Measurements from ENCODE around the gene TAGLN3.
A peak's percentile ranks its signal among the peaks of the same experiment; 100 is the strongest.
"Not testable (repeated sequence)": the region's sequence is repeated elsewhere in the genome, so short reads cannot be mapped to it uniquely, and the experiment has no call there.

Gene TAGLN3

DNA sequence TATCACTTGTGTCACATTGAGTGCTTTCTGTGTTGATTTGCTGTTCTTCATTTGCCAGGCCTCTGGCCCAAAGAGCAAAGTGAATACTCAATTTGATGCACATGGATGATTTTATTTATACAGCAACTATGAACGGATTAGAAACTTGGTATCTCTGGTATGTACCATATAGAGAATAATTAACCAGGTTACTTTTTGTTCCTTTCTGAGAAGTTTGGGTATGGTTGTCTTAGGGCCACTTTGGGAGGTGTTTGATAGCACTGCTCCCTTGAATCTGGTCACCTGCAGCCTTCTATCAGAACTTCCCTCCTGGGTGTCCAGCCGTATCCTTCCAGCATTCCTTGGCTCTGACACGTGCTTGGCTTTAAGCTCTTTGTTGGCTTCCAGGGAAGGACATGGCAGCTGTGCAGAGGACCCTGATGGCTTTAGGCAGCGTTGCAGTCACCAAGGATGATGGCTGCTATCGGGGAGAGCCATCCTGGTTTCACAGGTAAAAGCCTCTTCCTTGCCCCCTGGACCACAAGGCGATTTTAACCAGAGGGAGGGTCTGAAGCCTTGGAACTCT lies 12.7 kb downstream of the TAGLN3 start:
- no peak for DNase-seq

DNA sequence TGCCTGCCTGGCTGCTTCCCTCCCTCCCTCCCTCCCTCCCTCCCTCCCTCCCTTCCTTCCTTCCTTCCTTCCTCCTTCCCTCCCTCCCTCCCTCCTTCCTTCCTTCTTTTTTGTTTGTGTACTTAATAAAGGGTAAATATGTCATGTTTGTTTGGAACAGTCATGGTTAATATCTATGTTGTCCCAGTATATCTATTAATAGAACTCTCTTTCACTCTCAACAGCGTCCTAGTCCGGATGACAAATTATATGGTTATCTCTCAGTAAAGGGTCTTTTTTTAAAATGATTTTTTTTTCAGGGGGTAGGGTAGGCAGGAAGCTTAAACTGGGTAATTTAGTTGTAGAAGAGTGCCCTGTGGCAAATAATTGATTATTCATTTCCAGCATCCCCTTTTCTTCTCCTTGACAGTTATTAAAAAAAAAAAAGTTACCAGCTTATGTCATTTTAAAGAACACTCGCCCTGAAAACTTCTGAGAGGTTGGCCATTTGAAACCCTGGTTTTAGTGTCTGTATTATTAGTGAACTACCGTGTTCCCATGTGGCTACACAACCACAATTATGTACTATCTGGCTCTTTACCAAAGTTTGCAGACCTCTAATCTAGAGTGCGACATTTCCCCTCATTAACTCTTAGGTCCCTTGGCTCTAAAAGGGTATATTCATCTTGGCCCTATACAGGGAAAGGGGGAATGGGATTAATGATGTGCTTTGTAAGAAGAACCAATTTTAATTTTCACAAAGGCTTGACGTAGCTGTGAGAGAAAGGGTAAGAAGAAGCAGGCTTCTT lies 13.7 kb downstream of the TAGLN3 start:
- DNase-seq, result no peak

DNA sequence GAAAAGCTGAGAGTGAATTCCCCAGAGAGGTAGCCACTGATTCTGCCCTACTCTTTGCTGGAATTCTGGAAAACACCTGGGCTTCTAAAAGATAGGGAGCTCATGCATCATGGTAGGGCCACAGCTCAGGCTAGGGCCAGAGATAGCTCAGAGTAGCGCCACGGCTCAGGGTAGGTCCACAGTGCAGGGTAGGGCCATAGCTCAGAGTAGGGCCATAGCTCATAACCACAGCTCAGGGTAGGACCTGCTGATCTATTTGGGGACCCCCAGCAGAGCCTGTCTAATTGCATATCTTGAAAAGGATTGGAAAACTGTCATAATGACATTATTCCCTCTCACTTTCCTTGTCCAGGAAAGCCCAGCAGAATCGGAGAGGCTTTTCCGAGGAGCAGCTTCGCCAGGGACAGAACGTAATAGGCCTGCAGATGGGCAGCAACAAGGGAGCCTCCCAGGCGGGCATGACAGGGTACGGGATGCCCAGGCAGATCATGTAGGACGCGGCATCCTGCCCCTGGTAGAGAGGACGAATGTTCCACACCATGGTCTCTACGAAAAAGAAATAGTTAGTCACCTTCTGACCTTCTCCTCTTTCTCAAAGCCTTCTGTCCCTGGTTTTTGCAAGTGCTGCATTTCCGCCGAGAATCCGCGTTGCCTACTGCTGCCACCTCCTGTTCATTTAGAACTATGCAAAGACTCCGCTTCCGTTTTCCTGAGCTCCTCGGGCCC lies 14.5 kb downstream of the TAGLN3 start:
- DNase-seq, result peak; percentile 48

- no peak for DNase-seq
Observed at GRCh38 chr3:112013784-112014143, 15.0 kb downstream of the TAGLN3 start.

DNA sequence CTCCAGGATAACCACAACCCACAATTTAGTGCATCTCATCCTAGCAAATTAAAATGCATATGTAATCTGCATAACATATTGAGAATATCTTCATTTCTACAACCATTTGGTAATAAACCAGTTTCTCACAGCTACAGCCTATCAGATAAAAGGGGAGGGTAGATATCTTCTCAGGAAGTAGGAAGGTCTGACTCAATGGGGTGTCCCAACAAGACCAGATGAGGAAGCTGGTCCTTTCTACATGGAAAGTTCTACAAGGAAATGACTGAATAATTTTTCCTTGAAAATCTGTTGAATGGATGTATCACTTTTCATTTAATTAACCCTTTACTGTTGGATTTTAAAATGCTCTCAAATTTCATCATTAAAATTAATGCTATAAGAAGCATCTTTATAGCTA lies 18.4 kb downstream of the TAGLN3 start:
- no peak for DNase-seq

DNA sequence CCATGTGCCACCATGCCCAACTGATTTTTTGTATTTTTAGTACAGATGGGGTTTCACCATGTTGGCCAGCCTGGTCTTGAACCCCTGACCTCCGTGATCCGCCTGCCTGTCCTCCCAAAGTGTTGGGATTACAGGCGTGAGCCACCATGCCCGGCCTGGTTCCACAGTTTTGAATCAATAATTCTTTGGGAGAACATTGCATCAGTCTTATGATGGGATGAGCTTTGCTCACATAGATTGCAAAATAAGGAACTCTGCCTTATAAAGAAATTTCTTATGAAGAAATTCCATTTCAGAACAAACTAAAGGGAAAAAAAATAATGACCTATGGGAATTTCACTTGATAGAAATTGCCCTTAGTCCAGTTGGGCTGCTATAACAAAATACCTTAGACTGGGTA lies 20.0 kb downstream of the TAGLN3 start:
- no peak for DNase-seq

GRCh38 chr3:112019716-112020115 lies 21.0 kb downstream of the TAGLN3 start:
- no peak for DNase-seq

GRCh38 chr3:112020674-112021085 lies 22.0 kb downstream of the TAGLN3 start:
- no peak for DNase-seq

DNA sequence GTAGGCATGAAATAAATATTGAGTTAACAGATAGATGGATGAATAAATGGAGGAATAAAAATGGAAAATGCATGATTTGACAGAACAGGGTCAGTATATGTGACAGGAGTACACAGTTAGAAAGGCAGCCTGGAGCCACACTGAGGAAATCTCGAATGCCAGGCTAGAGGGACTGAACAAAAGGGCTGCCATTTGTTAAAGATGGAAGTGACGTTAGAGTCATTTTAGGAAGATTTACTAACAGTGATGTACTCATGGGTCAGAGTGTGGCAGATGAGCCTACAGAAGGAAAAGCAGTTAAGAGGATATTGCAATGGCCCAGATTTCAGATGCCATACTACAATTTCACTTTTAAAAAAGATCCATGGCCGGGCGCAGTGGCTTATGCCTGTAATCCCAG lies 28.4 kb downstream of the TAGLN3 start:
- DNase-seq, result no peak

- DNase-seq, result no peak
Observed at GRCh38 chr3:112027826-112028225, 29.1 kb downstream of the TAGLN3 start.

GRCh38 chr3:112030901-112031300 lies 32.2 kb downstream of the TAGLN3 start:
- DNase-seq, result no peak

DNA sequence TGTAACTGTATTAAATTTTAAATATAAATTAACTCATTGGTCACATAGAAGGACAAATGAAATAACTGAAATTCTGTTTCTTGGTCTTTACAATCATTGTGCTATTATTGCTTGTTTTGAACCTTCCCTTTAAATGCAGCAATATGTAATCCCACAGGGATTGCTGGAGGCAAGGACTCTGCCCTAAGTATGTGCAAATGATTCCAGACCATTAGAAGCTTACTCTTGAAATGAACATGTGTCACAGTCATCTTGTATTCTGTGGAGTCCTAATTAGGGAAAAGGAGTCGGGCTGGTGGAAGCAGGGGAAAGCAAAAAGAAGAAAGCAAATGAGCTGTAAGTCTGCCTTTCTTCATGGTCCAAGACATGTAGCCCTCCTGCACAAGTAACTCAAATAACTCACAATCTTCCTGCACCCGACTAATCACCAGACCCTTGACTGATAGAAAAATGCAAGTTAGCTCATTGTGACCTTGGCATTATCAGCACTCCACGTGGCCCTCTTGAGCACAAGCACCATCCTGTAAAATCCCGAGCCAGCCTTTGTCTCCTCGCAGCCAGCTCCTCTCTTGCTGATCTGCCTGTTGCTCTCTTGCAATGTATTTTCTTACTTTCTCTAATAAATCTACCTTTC lies 33.5 kb downstream of the TAGLN3 start:
- DNase-seq, result no peak

DNA sequence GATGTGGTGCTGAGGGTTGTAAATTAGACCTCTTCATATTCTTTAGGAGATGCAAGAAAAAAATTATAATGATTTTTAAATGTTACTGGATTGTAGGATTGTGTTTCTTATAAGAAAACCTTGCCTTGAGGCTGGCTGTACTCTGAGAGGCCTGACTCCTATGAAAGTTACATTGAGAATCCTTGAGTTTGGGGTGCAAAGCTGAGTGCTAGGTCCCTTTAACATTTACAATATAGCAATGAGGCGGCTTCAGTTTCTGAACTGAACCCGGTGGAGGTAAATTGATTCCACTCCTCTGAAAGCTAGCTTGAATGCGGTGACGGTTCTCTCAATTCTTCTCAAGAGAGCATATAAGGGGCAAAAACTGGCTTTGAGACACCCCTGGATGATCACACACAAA lies 35.7 kb downstream of the TAGLN3 start, which contains the start of gene TMPRSS7:
TMPRSS7 (plus strand) TSS at position 301 of the 400 bp plus-strand sequence. CDS start 110 bp downstream, outside the sequence.
- no peak for DNase-seq

DNA sequence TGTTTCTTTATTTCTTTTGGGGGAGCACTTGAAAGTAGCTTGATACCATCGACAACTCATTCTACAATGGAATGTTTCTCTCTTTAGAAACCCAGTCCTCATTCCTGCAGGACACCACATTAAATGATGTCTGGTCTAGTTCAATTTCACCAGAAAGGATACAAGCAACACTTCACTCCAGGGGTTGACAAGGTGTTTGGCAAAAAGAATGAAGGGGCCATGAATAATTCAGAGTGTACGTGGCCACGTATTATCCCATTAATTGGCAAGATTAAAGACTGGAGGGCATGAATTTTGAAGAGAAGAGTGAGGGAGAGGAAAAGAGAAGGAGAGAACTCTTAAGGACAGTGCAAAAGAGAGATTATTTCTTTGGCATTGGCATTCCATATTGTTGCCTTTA lies 36.5 kb downstream of the TAGLN3 start:
- DNase-seq, result no peak

- not testable (repeated sequence) for DNase-seq
Observed at GRCh38 chr3:112037194-112037593, 38.5 kb downstream of the TAGLN3 start.

- no peak for DNase-seq
Observed at GRCh38 chr3:112038863-112039262, 40.1 kb downstream of the TAGLN3 start.

GRCh38 chr3:112041321-112041720 lies 42.6 kb downstream of the TAGLN3 start:
- no peak for DNase-seq

DNA sequence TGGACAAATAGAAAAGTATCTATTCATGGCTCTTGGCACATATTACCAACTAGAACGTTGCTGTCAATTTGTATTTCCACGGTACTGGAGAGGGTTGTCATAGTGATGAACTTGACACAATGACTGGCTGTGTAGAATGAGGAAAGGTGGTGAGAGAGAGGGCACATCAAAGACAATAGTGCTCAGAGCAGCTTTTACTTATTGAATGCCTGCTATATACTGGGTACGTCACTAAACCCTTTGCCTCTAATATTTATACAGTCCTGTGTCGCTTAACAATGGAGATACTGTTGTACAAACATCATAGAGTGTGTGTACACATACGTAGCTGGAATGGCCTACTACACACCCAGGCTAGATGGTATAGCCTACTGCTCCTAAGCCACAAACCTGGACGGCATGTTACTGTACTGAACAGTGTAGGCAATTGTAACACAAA lies 44.1 kb downstream of the TAGLN3 start:
- DNase-seq, result no peak

DNA sequence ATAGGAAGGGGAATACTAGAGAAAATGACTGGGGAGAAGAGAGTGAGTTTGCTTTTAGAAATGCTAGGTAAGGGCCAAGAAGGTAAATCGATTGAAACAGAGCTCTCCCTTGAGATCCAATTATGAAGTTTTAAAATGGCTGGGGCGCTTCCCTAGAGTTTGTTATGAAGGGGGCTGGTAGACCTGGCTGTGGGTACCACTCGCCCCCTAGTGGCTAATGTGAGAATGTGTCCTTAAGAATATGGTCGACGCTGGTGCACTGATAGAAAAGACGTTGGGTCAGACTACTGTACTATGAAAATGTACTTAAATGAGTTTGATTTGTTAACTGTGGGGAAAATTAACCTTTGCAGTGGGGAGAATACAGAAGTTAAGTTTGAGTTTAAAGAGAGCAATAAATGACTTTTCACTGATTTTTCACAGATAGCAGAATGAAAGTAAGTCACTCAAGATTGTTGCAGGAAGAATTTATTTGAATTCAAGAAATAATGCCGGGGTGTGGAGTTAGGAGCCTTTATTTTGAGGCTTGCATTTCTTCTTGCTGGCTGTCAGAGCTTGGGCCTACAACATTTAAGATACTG lies 45.0 kb downstream of the TAGLN3 start:
- DNase-seq, result peak; percentile 39

- no peak for DNase-seq
Observed at GRCh38 chr3:112046599-112046998, 47.9 kb downstream of the TAGLN3 start.

DNA sequence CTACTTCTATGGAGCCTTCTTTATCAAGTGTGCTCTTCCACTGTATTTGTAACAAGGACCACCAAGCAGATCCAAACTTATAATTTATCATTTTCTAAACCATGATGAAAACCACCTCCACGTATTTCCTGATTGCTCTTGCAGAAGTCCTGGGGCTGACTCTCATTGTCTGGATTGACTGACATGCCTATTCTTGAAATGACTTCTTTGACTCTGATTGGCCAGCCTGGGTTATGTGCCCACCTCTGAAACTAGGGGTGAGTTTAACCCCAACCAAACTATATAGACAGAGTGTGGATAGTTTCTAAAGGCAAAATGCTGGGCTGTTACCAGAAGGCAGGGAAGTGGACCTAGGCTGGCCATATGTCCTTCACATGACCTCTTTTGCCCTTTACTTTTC lies 48.5 kb downstream of the TAGLN3 start:
- DNase-seq, result no peak

DNA sequence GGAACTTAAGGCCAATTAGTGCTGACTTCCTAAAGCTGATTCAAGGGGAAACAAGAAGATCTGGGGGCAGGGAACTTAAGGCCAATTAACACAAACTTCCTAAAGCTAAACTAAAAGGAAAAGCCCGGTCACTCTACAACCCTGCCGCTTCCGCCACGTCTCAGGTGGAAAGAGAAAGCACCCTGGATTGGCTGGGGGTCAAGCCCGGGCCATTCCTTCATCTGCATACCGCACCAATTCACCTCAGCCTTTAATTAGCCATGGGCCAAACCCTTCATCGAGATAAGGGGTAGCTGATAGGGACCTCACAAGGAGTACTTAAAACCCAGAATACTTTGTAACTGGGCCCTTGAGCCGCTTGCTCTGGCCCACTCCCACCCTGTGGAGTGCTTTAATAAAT lies 50.2 kb downstream of the TAGLN3 start:
- no peak for DNase-seq

DNA sequence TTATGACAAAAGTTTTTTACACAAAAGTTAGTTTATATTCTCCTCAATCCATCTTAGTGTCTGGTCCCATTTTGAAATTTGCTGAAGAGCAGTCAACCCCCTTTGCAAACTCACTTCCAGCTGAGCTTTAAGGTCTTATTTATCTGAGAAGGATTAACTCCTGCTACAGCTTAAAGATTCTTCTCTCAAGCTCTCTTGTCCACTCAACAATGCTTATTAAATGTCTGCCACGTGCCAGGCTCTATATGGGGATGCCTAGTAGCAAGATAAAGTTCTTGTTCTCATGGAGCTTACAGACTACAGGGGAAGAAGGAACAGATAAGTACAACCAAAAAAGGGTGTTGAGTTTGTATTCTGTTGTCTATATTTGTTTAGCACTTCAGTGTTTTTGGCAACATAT lies 54.5 kb downstream of the TAGLN3 start:
- DNase-seq, result no peak
